K562 (cell line): ENCODE data around the gene MMEL1. TPM values are rescaled to one million over a fixed set of nuclear protein-coding genes. Genes with fewer than 3 reads are reported as not detected.

Experiments
- HDAC2 ChIP-seq: fragments of 450-650 bp; IDR thresholded peaks from 2 replicates; pipeline ENCODE4 v1.6.1; 2016; ENCODE audit warnings: mild to moderate bottlenecking
- MCM7 ChIP-seq, 2 experiments: fragments of 450-650 bp; IDR thresholded peaks; 2 replicates each; pipeline ENCODE4 v1.6.1; 2016 to 2018
- NCOR1 ChIP-seq: fragments of 450-650 bp; IDR thresholded peaks from 2 replicates; pipeline ENCODE4 v1.6.1; 2016; ENCODE audit warnings: mild to moderate bottlenecking, moderate library complexity
- PTBP1 ChIP-seq: fragments of 200-400 bp; formaldehyde crosslinking; IDR thresholded peaks from 2 replicates; pipeline ENCODE4 v1.6.1; 2017; ENCODE audit warnings: low read depth, low read length
- RBM25 ChIP-seq: fragments of 200-400 bp; formaldehyde crosslinking; IDR thresholded peaks from 2 replicates; pipeline ENCODE4 v1.6.1; 2018; ENCODE audit warnings: low read length, low read depth, moderate library complexity; ENCODE audit not compliant: severe bottlenecking
- ZBTB7A ChIP-seq: IDR thresholded peaks from 2 replicates; pipeline ENCODE4 v1.6.1; 2011; ENCODE audit warnings: low read depth, mild to moderate bottlenecking, low read length, moderate library complexity, borderline replicate concordance; ENCODE audit not compliant: control insufficient read depth
- ZKSCAN8 ChIP-seq: fragments of 200-800 bp; sonication (Bioruptor generic); IDR thresholded peaks from 2 replicates; pipeline ENCODE4 v1.6.1; 2016; ENCODE audit warnings: missing genetic modification characterization, missing compliant biosample characterization
- polyA plus RNA-seq, 8 experiments: library from polyadenylated mRNA; depleted of rRNA in 4 of 8; stranded (reverse) in 5 of 8; unstranded in 3 of 8; fragments of >200 nt; fragmentation: Nextera tagmentation in 2 of 8; fragmentation: Illumina TruSeq in 1 of 8; extraction: Ambion mirVana in 2 of 8; extraction: Trizol in 1 of 8; gene quantifications; 2 replicates each; pipeline versions ENCODE4 v1.2.1 to v1.2.3, GENCODE V29; 2011 to 2014; ENCODE audit warnings: inconsistent platforms in 1 of 8, missing spikeins in 1 of 8
- total RNA-seq, 7 experiments: library from RNA; depleted of rRNA in 6 of 7; stranded (reverse); fragments of >200 nt in 6 of 7; fragmentation: Illumina TruSeq in 2 of 7; extraction: Trizol in 2 of 7; gene quantifications; 2 replicates each; pipeline versions ENCODE4 v1.2.1 to v1.2.3, GENCODE V29; 2011 to 2021; ENCODE audit warnings: low replicate concordance in 1 of 7
- TF ChIP-seq, protein P1 (sequence below), 2 experiments: IDR thresholded peaks; 2 replicates each; pipeline ENCODE4 v1.6.1; 2011; ENCODE audit warnings: borderline replicate concordance in 1 of 2, control low read depth in 1 of 2, low read depth in 1 of 2, low read length in 1 of 2, mild to moderate bottlenecking in 1 of 2, mixed read lengths in 1 of 2, moderate library complexity in 1 of 2; ENCODE audit not compliant: insufficient read depth in 1 of 2, insufficient read length in 1 of 2, poor library complexity in 1 of 2, severe bottlenecking in 1 of 2; ENCODE audit errors: extremely low read depth in 1 of 2

The MMEL1 gene
- total and polyA plus RNA-seq, 9 of the 15 experiments (the other 6 are each of a cell fraction or from before 2014, with no cell fraction given) = not detected

DNA sequence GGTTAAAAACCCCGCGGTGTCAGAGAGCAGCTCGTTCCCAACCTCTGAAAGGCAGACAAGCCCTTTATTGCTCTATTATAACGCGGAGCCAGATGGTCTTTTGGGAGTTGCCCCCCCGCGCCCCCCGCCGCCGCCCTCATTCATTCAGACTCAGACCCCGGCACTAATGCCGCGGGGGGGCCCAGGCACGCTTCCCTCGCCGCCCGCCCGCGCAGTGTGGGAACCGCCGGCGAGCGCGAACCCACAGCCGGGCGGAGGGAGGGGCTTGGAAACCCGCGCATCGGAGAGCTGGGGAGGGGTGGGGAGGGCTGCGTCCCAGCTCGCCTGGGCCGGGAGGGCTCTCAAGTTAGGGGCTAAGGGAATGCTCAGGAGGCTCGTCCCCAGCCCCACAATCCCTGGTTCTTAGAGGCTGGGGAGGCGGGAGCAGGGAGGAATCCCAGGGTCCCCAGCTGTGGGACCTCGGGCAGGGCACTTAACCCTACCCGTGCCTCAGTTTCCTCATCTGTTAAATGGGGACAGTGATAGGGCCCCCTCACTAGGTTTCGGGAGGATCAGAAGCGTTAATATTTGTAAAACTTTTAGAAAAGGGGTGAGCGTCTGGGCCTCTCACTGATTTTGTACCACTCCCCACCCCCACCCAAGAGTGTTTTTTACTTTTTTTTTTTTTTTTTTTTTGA is 91.9 kb downstream of the MMEL1 start (continued):
- TF ChIP-seq PTBP1 (peak; percentile 63; the same call in 1 of the 2 replicates), MCM7 (IDR thresholded peaks at IDR 0.05) (0 out of 4 replicates have a peak, but pooled peaks of 1 of the 2 experiments have one; percentile 17), HDAC2 (peak; percentile 48; the same call in 1 of the 2 replicates), ZKSCAN8 (CRISPR knock-in tag) (no peak), ZBTB7A (peak; percentile 89), RBM25 (peak; percentile 80), NCOR1 (no peak)
- TF ChIP-seq, protein P1, sequence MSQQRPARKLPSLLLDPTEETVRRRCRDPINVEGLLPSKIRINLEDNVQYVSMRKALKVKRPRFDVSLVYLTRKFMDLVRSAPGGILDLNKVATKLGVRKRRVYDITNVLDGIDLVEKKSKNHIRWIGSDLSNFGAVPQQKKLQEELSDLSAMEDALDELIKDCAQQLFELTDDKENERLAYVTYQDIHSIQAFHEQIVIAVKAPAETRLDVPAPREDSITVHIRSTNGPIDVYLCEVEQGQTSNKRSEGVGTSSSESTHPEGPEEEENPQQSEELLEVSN (IDR thresholded peaks at IDR 0.05; ENCODE audit: borderline replicate concordance in 1 of 2, extremely low read depth in 1 of 2, insufficient read depth in 1 of 2, insufficient read length in 1 of 2, low read depth in 1 of 2, low read length in 1 of 2, poor library complexity in 1 of 2, severe bottlenecking in 1 of 2) = peak in 1 of 2 experiments; percentile 75

Other genes with a start within 250 kb of the MMEL1 start
Only the 7 nearest of the 9 such genes appear.
- 24.5 and 26.2 TPM in 2 replicates for gene PEX10, start 220.5 kb downstream of the MMEL1 start, total RNA-seq (2014; rRNA removed)
- gene PEX10, start 220.5 kb downstream of the MMEL1 start, total RNA-seq (2014; rRNA removed; fragmentation: Illumina TruSeq; extraction: Trizol) = 5.6 and 5.7 TPM in 2 replicates
- gene PEX10, start 220.5 kb downstream of the MMEL1 start, total RNA-seq (2015; rRNA removed; fragmentation: Illumina TruSeq; extraction: Trizol) = 8.4 and 9.3 TPM in 2 replicates
- gene PEX10, start 220.5 kb downstream of the MMEL1 start, total RNA-seq (2021) = 18.2 and 18.7 TPM in 2 replicates
- gene PEX10, start 220.5 kb downstream of the MMEL1 start, polyA plus RNA-seq (2011; rRNA removed) = 8.7 and 9.4 TPM in 2 replicates
- 6.4 and 10.6 TPM in 2 replicates for gene PEX10, start 220.5 kb downstream of the MMEL1 start, polyA plus RNA-seq (2014; fragmentation: Illumina TruSeq; extraction: Trizol)
- under 1 TPM; 0.03 to 0.11 TPM for gene PEX10, start 220.5 kb downstream of the MMEL1 start, polyA plus RNA-seq (2014; fragmentation: Nextera tagmentation; extraction: Ambion mirVana)
- 18.8 and 22.5 TPM in 2 replicates for gene PEX10, start 220.5 kb downstream of the MMEL1 start, polyA plus RNA-seq (2014; rRNA removed)
- gene PLCH2, start 156.7 kb downstream of the MMEL1 start, total RNA-seq (2014; rRNA removed) = not detected in 2 replicates
- not detected in 2 replicates for gene PLCH2, start 156.7 kb downstream of the MMEL1 start, total RNA-seq (2014; rRNA removed; fragmentation: Illumina TruSeq; extraction: Trizol)
- gene PLCH2, start 156.7 kb downstream of the MMEL1 start, total RNA-seq (2015; rRNA removed; fragmentation: Illumina TruSeq; extraction: Trizol) = not detected in 2 replicates
- 0.04 and 0.16 TPM in 2 replicates for gene PLCH2, start 156.7 kb downstream of the MMEL1 start, total RNA-seq (2021)
- gene PLCH2, start 156.7 kb downstream of the MMEL1 start, polyA plus RNA-seq (2011; rRNA removed) = not detected in 2 replicates
- not detected in 2 replicates for gene PLCH2, start 156.7 kb downstream of the MMEL1 start, polyA plus RNA-seq (2014; fragmentation: Illumina TruSeq; extraction: Trizol)
- not detected for gene PLCH2, start 156.7 kb downstream of the MMEL1 start, polyA plus RNA-seq (2014; fragmentation: Nextera tagmentation; extraction: Ambion mirVana)
- not detected in 2 replicates for gene PLCH2, start 156.7 kb downstream of the MMEL1 start, polyA plus RNA-seq (2014; rRNA removed)
- gene PANK4, start 106.4 kb downstream of the MMEL1 start, total RNA-seq (2014; rRNA removed) = 39.6 and 50.7 TPM in 2 replicates
- 15.3 and 19.2 TPM in 2 replicates for gene PANK4, start 106.4 kb downstream of the MMEL1 start, total RNA-seq (2014; rRNA removed; fragmentation: Illumina TruSeq; extraction: Trizol)
- gene PANK4, start 106.4 kb downstream of the MMEL1 start, total RNA-seq (2015; rRNA removed; fragmentation: Illumina TruSeq; extraction: Trizol) = 29.7 and 32.0 TPM in 2 replicates
- 55.6 and 61.3 TPM in 2 replicates for gene PANK4, start 106.4 kb downstream of the MMEL1 start, total RNA-seq (2021)
- gene PANK4, start 106.4 kb downstream of the MMEL1 start, polyA plus RNA-seq (2011; rRNA removed) = 23.3 and 39.3 TPM in 2 replicates
- gene PANK4, start 106.4 kb downstream of the MMEL1 start, polyA plus RNA-seq (2014; fragmentation: Illumina TruSeq; extraction: Trizol) = 31.5 and 31.8 TPM in 2 replicates
- 1 to 10 TPM in 1 of 2 experiments, under 1 TPM in 1; 0.93 to 1.4 TPM for gene PANK4, start 106.4 kb downstream of the MMEL1 start, polyA plus RNA-seq (2014; fragmentation: Nextera tagmentation; extraction: Ambion mirVana)
- gene PANK4, start 106.4 kb downstream of the MMEL1 start, polyA plus RNA-seq (2014; rRNA removed) = 41.3 and 42.3 TPM in 2 replicates
- not detected in 2 replicates for gene HES5, start 102.8 kb downstream of the MMEL1 start, total RNA-seq (2014; rRNA removed)
- gene HES5, start 102.8 kb downstream of the MMEL1 start, total RNA-seq (2014; rRNA removed; fragmentation: Illumina TruSeq; extraction: Trizol) = not detected in 2 replicates
- gene HES5, start 102.8 kb downstream of the MMEL1 start, total RNA-seq (2015; rRNA removed; fragmentation: Illumina TruSeq; extraction: Trizol) = not detected in 2 replicates
- gene HES5, start 102.8 kb downstream of the MMEL1 start, total RNA-seq (2021) = not detected in 2 replicates
- not detected in 2 replicates for gene HES5, start 102.8 kb downstream of the MMEL1 start, polyA plus RNA-seq (2011; rRNA removed)
- gene HES5, start 102.8 kb downstream of the MMEL1 start, polyA plus RNA-seq (2014; fragmentation: Illumina TruSeq; extraction: Trizol) = not detected in 2 replicates
- gene HES5, start 102.8 kb downstream of the MMEL1 start, polyA plus RNA-seq (2014; fragmentation: Nextera tagmentation; extraction: Ambion mirVana) = not detected
- gene HES5, start 102.8 kb downstream of the MMEL1 start, polyA plus RNA-seq (2014; rRNA removed) = not detected in 2 replicates
- 0.68 and 0.73 TPM in 2 replicates for gene TNFRSF14, start 76.6 kb downstream of the MMEL1 start, total RNA-seq (2014; rRNA removed)
- 0.11 and 0.16 TPM in 2 replicates for gene TNFRSF14, start 76.6 kb downstream of the MMEL1 start, total RNA-seq (2014; rRNA removed; fragmentation: Illumina TruSeq; extraction: Trizol)
- gene TNFRSF14, start 76.6 kb downstream of the MMEL1 start, total RNA-seq (2015; rRNA removed; fragmentation: Illumina TruSeq; extraction: Trizol) = 1.1 and 1.3 TPM in 2 replicates
- gene TNFRSF14, start 76.6 kb downstream of the MMEL1 start, total RNA-seq (2021) = 1.8 and 2.1 TPM in 2 replicates
- 0.68 and 1.3 TPM in 2 replicates for gene TNFRSF14, start 76.6 kb downstream of the MMEL1 start, polyA plus RNA-seq (2011; rRNA removed)
- 0.58 and 0.89 TPM in 2 replicates for gene TNFRSF14, start 76.6 kb downstream of the MMEL1 start, polyA plus RNA-seq (2014; fragmentation: Illumina TruSeq; extraction: Trizol)
- not detected for gene TNFRSF14, start 76.6 kb downstream of the MMEL1 start, polyA plus RNA-seq (2014; fragmentation: Nextera tagmentation; extraction: Ambion mirVana)
- gene TNFRSF14, start 76.6 kb downstream of the MMEL1 start, polyA plus RNA-seq (2014; rRNA removed) = 1.6 and 2.3 TPM in 2 replicates
- gene PRXL2B, start 46.2 kb downstream of the MMEL1 start, total RNA-seq (2014; rRNA removed) = 14.0 and 16.4 TPM in 2 replicates
- 3.3 and 4.1 TPM in 2 replicates for gene PRXL2B, start 46.2 kb downstream of the MMEL1 start, total RNA-seq (2014; rRNA removed; fragmentation: Illumina TruSeq; extraction: Trizol)
- gene PRXL2B, start 46.2 kb downstream of the MMEL1 start, total RNA-seq (2015; rRNA removed; fragmentation: Illumina TruSeq; extraction: Trizol) = 11.8 TPM in 2 replicates
- gene PRXL2B, start 46.2 kb downstream of the MMEL1 start, total RNA-seq (2021) = 25.3 and 28.1 TPM in 2 replicates
- gene PRXL2B, start 46.2 kb downstream of the MMEL1 start, polyA plus RNA-seq (2011; rRNA removed) = 6.7 and 7.0 TPM in 2 replicates
- gene PRXL2B, start 46.2 kb downstream of the MMEL1 start, polyA plus RNA-seq (2014; fragmentation: Illumina TruSeq; extraction: Trizol) = 15.2 and 16.6 TPM in 2 replicates
- gene PRXL2B, start 46.2 kb downstream of the MMEL1 start, polyA plus RNA-seq (2014; fragmentation: Nextera tagmentation; extraction: Ambion mirVana) = 1 to 10 TPM in 1 of 2 experiments, under 1 TPM in 1; 0.99 to 1.7 TPM
- gene PRXL2B, start 46.2 kb downstream of the MMEL1 start, polyA plus RNA-seq (2014; rRNA removed) = 17.6 and 20.7 TPM in 2 replicates
- 0.05 and 0.08 TPM in 2 replicates for gene TTC34, start 168.7 kb upstream of the MMEL1 start, total RNA-seq (2014; rRNA removed)
- gene TTC34, start 168.7 kb upstream of the MMEL1 start, total RNA-seq (2014; rRNA removed; fragmentation: Illumina TruSeq; extraction: Trizol) = 0.03 and 0.04 TPM in 2 replicates
- 0.07 and 0.08 TPM in 2 replicates for gene TTC34, start 168.7 kb upstream of the MMEL1 start, total RNA-seq (2015; rRNA removed; fragmentation: Illumina TruSeq; extraction: Trizol)
- gene TTC34, start 168.7 kb upstream of the MMEL1 start, total RNA-seq (2021) = 0.31 and 0.38 TPM in 2 replicates
- gene TTC34, start 168.7 kb upstream of the MMEL1 start, polyA plus RNA-seq (2011; rRNA removed) = 0.04 and 0.08 TPM in 2 replicates
- gene TTC34, start 168.7 kb upstream of the MMEL1 start, polyA plus RNA-seq (2014; fragmentation: Illumina TruSeq; extraction: Trizol) = 0.03 TPM in 2 replicates
- not detected for gene TTC34, start 168.7 kb upstream of the MMEL1 start, polyA plus RNA-seq (2014; fragmentation: Nextera tagmentation; extraction: Ambion mirVana)
- 0.09 and 0.28 TPM in 2 replicates for gene TTC34, start 168.7 kb upstream of the MMEL1 start, polyA plus RNA-seq (2014; rRNA removed)